ENCODE measurements around the gene RBMS3.

DNA sequence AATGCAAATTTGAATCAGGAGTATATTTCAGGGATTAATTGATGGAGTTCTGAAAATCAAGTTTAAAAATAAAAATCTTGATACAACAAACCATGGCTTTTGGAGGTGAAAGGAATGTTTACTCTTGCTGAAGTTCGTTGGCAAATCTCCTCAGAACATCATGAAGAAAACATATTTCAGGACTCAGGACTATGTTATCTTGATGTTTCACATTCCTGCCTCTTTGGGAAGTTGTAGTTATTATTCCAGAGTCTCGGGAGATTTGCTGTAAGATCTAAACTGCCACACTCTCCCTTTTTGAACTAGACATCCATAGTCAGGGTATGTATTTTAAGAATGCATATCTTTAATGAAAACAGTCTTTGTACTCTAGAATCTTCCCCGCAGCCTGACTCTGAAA, 271.2 kb downstream of the RBMS3 start:
- TF ChIP-seq, protein P1, sequence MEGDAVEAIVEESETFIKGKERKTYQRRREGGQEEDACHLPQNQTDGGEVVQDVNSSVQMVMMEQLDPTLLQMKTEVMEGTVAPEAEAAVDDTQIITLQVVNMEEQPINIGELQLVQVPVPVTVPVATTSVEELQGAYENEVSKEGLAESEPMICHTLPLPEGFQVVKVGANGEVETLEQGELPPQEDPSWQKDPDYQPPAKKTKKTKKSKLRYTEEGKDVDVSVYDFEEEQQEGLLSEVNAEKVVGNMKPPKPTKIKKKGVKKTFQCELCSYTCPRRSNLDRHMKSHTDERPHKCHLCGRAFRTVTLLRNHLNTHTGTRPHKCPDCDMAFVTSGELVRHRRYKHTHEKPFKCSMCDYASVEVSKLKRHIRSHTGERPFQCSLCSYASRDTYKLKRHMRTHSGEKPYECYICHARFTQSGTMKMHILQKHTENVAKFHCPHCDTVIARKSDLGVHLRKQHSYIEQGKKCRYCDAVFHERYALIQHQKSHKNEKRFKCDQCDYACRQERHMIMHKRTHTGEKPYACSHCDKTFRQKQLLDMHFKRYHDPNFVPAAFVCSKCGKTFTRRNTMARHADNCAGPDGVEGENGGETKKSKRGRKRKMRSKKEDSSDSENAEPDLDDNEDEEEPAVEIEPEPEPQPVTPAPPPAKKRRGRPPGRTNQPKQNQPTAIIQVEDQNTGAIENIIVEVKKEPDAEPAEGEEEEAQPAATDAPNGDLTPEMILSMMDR (IDR thresholded peaks at IDR 0.05), result no peak
- no peak for TF ChIP-seq POLR2A (IDR thresholded peaks at IDR 0.05)
